Testis (tissue), 2 donors: Measurements from ENCODE around the gene STXBP1.

Source experiments
- CTCF ChIP-seq, 3 experiments: fragments of 450-650 bp in 2 of 3; fragments of 200-600 bp in 1 of 3; sonication (generic) in 1 of 3; IDR thresholded peaks; one replicate each; pipeline ENCODE4 v1.5.1; 2016 to 2019; ENCODE audit warnings: antibody characterized with exemption in 3 of 3, mild to moderate bottlenecking in 2 of 3, moderate library complexity in 1 of 3
- POLR2A ChIP-seq: fragments of 450-650 bp; IDR thresholded peaks from one replicate; pipeline ENCODE4 v1.6.1; 2017; ENCODE audit warnings: antibody characterized with exemption, mild to moderate bottlenecking, moderate library complexity

DNA sequence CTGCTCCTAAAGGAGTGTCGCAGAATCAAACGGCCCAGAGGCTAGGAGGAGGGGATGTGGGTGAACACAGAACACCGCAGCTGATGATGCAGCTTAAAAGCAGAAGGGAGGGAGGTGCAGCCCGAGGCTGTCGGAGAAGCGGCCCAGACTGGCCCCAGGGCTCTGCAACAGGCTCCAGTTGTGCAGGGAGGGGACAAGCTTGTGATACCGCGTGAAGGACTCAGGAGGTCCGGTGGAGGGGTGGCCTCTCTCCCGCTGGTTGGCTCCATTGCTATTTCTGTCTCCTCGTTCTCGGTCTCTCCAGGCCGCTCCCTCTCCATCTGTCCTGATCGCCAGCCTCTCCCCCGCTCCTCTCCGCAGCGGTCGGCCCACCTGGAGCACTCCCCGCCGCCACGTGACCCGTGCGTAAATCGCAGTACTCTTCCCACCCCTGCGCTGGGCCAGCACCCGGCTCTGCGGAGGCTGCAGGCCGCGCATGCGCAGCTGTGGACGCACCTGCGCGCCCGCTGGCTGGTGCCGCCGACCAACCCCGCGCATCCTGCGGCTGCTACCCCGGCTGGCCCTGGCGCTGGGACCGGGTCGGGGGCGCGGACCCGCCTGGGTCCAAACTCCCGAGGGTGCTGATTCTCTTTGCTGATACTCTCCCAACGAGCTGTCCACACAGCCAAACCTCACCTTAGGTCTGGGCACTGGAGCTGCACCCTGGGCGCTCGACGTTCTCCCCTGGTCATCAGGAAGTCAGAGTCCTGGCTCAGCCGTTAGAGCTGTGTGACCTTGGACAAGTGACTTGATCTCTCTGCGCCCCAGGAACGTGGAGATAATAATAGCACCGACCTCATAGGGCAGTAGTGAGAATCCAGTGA lies 3.7 kb upstream of the STXBP1 start:
- TF ChIP-seq CTCF (IDR thresholded peaks at IDR 0.05) = no peak
- no peak for TF ChIP-seq POLR2A
